HG02759 (cell line): Measurements from ENCODE around the gene ADCY2.

ENCODE experiments used
- ATAC-seq: cut with Tn5 transposase; IDR thresholded peaks from one replicate; pipeline ENCODE4 v1.9.1; 2021; ENCODE audit warnings: mild to moderate bottlenecking, moderate library complexity; ENCODE audit not compliant: unreplicated experiment

The ADCY2 gene

GRCh38 chr5:7772141-7772540 lies 376.2 kb downstream of the ADCY2 start:
- ATAC-seq, result no peak

DNA sequence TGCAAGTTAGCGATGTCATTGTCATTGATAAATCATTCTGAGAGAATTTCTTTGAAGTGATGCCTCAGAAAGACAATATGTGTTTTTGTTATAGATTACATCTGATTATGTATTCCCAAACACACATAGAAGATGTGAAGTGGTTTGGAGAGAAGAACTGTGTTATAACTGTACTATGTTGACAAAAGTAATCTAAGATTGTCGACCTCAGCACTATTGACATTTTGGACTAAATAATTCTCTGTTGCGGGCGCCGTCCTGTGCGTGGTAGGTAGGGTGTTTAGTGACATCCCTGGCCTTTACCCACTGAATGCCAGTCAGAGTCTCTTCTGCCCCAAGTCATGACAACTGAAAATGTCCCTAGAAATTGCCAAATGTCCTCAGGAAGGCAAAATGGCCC lies 377.2 kb downstream of the ADCY2 start:
- no peak for ATAC-seq

DNA sequence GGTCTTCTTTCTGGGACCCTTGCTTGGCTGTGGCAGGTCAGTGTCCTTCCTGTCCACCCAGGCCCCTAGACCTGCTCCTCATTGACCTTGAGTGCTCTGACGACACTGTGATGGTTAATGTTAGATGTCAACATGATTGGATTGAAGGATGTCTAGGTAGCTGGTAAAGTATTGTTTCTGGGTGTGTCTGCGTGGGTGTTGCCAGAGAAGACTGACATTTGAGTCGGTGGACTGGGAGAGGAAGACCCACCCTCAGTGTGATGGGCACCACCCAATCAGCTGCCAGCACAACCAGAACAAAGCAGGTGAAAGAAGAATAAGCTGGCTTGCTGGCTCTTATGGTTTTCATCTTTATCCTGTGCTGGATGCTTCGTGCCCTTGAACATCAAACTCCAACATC lies 380.5 kb downstream of the ADCY2 start:
- no peak for ATAC-seq

GRCh38 chr5:7779019-7780005 lies 383.4 kb downstream of the ADCY2 start:
- ATAC-seq, result no peak

DNA sequence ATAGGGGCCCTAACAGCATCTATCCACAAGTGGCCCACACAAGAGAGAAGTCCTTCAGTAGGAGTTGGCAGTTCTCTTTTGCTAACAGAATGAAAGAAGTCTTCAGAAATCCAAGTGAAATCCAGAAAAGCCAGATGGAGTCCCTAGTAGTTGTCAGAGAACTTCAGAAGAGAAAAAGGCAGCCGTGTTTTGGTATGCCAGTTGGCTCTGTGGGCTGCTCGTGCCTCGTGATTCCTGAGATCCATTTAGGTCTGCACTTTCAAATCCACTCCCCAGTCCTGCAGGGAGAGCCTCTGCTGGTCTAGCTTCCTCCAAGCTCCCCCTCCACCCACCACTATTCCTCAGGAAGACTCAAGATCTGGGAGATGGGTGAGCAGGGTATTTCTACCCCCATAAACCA lies 386.0 kb downstream of the ADCY2 start:
- ATAC-seq, result no peak

DNA sequence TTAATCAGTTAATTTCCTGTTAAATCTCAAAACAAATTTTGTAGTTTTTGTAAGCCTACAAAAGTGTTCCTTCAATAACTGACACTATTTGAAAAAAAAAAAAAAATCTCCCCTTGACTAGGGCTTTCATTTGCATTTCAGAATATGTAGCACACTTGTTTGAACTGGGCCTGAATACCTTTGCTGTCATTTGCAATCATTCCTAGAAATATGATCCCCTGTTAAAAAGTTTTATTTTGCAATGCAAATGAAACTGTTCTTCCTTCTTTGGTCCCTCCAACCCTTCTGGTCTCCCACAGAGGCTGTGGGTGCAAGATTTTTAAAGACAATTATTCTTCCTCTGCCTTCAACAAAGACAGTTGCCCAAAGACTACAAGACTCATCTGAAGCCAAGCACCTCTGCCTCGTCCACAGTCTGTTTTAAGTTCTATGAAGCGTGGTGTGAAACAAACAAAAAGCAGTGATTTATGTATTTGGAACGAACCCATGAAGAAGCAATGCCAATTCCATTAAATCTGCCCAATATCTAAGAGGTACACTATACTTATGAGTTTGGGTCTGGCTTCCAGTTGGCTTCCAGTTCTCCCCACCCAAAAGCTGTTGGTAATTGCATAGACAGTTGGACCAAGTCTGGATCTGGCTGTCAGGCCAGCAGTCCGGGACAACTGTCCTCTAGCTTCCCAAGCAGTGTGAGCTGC lies 388.9 kb downstream of the ADCY2 start:
- no peak for ATAC-seq

DNA sequence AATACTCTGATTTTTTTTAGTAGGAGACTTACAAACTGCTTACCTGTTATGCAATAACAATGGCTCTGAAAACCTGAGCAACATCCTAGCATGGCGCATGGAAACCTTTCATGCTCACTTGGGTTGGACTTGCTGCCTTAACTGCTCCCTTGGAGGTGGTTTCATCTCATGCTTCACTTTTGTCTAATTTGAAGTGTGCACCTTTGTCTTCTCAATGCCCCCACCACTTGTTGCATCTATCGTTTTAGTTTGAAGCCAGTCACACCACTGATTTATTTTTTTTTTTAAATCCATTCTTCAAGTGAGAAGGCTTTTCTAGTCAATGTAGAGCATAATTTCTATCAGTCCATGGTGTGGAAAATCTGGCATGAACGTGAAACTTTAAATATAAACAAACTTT lies 391.8 kb downstream of the ADCY2 start:
- no peak for ATAC-seq

GRCh38 chr5:7789567-7789966 lies 393.6 kb downstream of the ADCY2 start:
- no peak for ATAC-seq

DNA sequence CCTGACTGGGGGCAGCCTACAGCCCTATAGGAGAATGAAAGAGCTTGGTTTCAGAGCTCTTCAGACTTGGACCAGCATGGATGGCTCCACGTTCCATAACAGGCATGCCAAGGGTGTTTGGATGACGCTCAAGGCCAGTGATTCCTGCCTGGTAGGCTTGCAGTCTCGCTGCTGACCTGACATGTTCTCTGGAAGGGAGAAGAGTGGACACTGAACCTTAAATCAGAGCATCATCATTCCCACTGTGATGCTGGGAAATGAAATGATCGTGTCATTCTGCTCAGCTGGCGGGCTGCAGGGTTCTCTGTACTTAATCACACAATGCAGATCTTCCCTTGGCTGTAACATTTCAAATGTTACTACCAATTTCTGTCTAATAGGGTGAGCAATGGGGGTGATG lies 398.0 kb downstream of the ADCY2 start:
- no peak for ATAC-seq

- ATAC-seq, result peak; percentile 90
Observed at GRCh38 chr5:7794311-7794710, 398.4 kb downstream of the ADCY2 start.

DNA sequence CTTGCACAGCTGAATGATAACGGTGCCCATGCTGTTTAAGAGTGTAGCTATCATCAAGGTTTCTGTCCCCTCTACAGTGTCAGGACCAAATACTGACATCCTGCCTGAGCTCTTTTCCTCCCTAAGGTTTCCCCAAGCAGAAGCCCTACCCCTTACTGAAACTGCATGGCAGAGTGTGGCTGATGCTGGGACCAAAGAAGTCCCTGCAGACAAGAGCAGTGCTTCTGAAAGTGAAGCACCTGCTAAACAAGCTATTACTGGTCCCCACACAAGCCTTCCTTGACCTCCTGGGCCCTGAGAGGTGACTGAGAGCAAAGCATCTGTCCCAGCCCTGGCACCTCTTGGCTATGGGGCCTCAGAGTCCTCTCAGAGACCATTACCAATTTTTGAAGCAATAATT lies 398.9 kb downstream of the ADCY2 start:
- ATAC-seq, result peak; percentile 52

- ATAC-seq, result no peak
Observed at GRCh38 chr5:7795306-7795705, 399.4 kb downstream of the ADCY2 start.

DNA sequence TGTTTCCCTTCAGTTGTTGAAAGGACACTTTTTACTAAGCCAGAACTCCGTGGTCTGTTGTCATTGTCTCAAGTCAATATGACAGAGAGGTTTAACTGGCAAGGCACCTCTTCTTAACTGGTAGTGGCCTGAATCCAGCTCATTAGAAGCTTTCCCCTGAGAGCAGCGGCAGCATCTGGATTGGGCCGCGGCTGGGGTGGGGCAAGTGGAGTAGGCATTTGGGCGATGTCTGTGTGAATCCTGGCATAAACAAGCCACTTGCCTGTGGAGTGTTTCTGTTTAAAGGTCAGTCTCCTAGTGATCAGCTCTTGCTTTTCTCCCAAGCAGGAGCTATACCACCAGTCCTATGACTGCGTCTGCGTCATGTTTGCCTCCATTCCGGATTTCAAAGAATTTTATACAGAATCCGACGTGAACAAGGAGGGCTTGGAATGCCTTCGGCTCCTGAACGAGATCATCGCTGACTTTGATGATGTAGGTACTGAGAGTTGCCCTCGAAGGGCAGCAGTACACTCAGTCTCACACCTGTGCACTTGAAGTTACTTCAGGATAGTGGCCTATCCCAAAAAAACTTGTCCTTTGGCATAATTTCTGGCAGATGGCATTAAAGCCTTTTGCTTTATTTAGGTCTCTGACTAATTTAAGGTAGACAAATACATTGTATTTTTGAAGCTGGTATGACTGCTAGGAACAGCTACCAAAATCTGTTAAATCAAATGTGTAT lies 406.1 kb downstream of the ADCY2 start:
- no peak for ATAC-seq

GRCh38 chr5:7802855-7803254 lies 406.9 kb downstream of the ADCY2 start:
- no peak for ATAC-seq

DNA sequence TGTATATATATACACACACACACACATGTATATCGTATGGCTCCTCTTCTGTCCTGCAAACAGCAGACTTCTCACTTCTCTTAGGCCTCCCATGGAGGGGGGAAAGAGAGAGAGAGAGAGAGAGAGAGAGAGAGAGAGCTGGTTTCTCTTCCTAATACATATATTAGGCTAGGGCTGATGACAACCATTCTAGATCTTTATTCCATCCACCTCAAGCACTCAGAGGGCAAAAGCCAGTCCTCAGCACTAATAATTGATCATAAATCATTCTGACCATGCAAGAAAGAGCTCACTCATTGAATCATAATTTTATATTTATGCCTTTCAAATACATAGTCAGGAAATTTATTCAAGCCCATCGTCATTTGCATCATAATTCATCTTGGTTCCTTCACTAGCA lies 408.0 kb downstream of the ADCY2 start:
- no peak for ATAC-seq

DNA sequence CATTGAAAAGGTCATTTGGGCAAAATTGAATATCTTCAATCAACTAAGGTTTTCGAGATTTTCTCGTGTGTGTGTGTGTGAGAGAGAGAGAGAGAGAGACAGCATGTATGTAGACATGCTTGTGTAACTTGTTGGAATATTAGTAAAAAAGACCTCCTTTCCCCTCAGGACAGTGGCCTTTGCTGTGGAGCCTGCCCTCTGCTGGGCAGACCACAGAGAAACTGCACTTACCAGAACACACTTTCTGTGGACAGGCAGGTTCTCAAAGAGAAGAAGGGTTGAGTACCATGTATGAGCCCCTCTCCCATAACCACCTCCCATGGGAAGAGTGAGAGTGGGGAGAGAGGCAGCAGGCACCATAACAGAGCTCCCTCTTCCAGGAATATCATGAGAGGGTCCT lies 409.4 kb downstream of the ADCY2 start:
- ATAC-seq, result no peak

DNA sequence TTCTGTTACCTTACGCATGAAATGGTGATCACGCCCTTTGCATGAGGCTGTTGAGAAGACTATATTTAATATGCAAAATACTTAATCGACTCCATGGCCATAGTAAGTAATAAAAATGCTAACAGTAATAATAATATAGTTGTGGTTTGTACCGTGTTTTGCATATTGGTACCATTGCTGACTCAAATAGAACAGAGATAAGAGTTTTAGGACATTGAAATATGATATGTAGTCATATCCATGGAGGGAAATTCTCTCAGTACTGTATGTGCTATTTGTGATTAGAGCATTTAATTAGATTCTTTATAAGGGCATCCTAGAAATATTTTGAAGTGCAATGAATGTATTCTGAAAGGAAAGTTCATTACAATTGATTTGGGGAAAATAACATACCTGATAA lies 413.1 kb downstream of the ADCY2 start:
- ATAC-seq, result no peak

DNA sequence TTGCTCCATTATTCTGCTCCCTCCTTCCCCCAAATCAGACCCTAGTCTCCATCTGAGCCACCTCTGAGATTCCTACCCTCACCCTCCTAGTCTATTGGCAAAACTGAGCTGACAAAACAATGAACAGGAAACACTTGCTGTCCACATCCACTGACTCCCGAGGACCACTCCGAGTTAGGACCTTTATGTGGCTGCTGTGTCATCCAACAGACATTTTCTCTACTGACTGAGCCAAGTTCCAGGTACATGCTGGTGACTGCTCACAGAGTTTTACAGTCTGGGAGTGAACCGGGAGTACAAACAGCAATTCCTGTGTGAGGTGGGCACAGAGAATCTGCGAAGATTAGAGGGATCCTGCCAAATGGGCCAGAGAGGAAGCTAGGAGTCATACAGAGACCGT lies 415.8 kb downstream of the ADCY2 start:
- ATAC-seq, result no peak

- ATAC-seq, result no peak
Observed at GRCh38 chr5:7813007-7813406, 417.1 kb downstream of the ADCY2 start.

GRCh38 chr5:7813576-7813975 lies 417.6 kb downstream of the ADCY2 start:
- ATAC-seq, result no peak

GRCh38 chr5:7814816-7815215 lies 418.9 kb downstream of the ADCY2 start:
- ATAC-seq, result no peak
